HG03354 (cell line): Measurements from ENCODE around the gene GSC2.
A peak's percentile ranks its signal among the peaks of the same experiment; 100 is the strongest.

Source experiments
- ATAC-seq: cut with Tn5 transposase; IDR thresholded peaks from one replicate; pipeline ENCODE4 v1.9.1; 2021; ENCODE audit warnings: mild to moderate bottlenecking; ENCODE audit not compliant: unreplicated experiment, poor library complexity, severe bottlenecking

The GSC2 gene

GRCh38 chr22:19149991-19150390, at the start of gene GSC2:
Gene GSC2, minus strand, starts transcription at chr22:19150292. Its CDS starts 9 bp downstream, at chr22:19150283.
- no peak for ATAC-seq

GRCh38 chr22:19199479-19199878, 49.4 kb upstream of the GSC2 start:
- ATAC-seq, result no peak

GRCh38 chr22:19197997-19198865, 48.1 kb upstream of the GSC2 start:
- no peak for ATAC-seq

GRCh38 chr22:19196841-19197612, 46.9 kb upstream of the GSC2 start:
- ATAC-seq, result no peak

- no peak for ATAC-seq
These were observed 46.0 kb upstream of the GSC2 start for GRCh38 chr22:19195796-19196731.

GRCh38 chr22:19194766-19195536, 44.9 kb upstream of the GSC2 start:
- no peak for ATAC-seq

- ATAC-seq, result no peak
These were observed 43.8 kb upstream of the GSC2 start for GRCh38 chr22:19193879-19194278.

- ATAC-seq, result no peak
These were observed 37.8 kb upstream of the GSC2 start for GRCh38 chr22:19187716-19188563.

GRCh38 chr22:19184276-19184997, 34.3 kb upstream of the GSC2 start:
- ATAC-seq, result no peak

- no peak for ATAC-seq
These were observed 33.1 kb upstream of the GSC2 start for GRCh38 chr22:19183216-19183615.

- ATAC-seq, result no peak
These were observed 32.5 kb upstream of the GSC2 start for GRCh38 chr22:19182472-19183157.

GRCh38 chr22:19181786-19182471, 31.8 kb upstream of the GSC2 start:
- no peak for ATAC-seq

GRCh38 chr22:19180740-19181410, 30.8 kb upstream of the GSC2 start:
- no peak for ATAC-seq

GRCh38 chr22:19180234-19180633, 30.1 kb upstream of the GSC2 start:
- ATAC-seq, result no peak

GRCh38 chr22:19179497-19180048, 29.5 kb upstream of the GSC2 start:
- peak; percentile 55 for ATAC-seq
